GM21360 (cell line): Measurements from ENCODE around the gene ASPN.

ENCODE experiments used
- ATAC-seq: cut with Tn5 transposase; IDR thresholded peaks from one replicate; pipeline ENCODE4 v1.9.1; 2021; ENCODE audit warnings: mild to moderate bottlenecking, moderate library complexity; ENCODE audit not compliant: unreplicated experiment

Gene ASPN

DNA sequence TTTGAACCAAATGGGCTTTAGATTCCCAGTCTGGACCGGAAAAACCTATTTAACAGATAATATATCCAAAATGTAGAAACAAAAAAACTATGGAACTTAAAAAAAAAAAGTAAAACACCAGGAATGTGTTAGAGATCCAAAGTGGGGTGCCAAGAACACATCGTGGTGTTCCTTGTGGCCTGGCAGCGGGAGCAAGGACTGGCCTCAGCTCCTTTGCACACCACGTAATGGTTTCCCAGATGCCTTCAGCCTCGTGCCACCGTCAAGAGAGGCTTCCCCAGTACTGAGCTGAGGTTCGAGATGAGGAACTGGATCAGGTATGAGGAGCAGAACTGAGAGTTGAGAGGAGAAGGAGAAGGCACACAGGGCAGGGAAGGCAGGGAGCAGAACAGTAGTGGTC, 3.5 kb downstream of the ASPN start:
- ATAC-seq, result no peak

DNA sequence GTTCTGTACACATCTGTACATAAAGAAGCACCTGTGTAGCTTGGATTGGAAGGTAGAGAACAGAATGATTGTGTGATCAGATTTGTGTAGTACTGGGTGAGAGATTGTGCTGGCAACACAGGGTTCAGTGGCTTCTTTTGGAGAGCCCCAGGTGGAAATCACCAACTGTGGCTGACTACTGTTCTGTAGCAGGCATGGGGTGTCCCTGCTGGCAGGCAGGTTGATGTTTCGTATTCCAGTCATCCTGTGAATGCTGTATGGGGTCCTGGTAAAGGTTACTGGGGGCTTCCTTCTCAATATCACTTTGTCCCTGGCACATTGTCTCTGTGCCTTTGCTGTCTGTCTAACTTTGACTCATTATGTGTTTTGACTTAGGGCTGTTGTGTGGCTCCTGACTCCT, 5.3 kb downstream of the ASPN start:
- ATAC-seq, result no peak

DNA sequence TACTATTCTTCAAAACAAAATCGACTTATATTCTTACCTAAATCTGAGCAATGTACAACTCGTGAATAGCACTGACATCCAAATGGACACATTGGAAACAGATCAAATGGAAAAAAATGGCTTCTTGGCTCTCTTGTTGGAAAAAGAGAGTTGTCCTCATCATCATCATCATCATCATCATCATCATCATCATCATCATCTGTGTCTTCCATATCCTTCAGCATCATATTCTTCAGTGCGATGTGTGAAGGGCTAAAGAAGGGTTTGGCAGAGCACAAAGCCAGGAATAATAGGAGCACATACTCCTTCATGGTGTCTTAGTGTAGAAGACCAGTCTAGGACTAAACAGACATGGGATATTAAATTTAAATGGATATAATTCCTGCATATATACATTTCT, 7.7 kb downstream of the ASPN start:
- ATAC-seq, result no peak

DNA sequence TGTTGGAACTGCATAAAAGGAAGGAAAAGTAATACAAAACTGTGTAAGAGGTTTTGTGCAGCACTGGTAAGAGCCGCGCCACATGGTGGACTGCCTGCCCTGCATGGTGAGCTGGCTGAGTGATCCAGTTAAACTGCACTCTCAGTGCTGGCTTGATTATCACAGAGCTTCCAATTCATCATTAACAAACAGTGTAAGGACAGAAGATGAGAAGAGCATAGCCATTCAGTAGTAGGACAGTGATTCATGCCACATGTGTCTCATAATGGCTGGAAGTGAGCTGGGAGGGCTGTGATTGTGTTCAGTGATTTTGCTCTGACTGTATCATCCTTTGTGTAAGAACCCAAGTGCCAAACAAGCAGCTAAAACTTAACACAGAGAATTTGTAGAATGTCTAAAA, 14.1 kb downstream of the ASPN start:
- no peak for ATAC-seq

DNA sequence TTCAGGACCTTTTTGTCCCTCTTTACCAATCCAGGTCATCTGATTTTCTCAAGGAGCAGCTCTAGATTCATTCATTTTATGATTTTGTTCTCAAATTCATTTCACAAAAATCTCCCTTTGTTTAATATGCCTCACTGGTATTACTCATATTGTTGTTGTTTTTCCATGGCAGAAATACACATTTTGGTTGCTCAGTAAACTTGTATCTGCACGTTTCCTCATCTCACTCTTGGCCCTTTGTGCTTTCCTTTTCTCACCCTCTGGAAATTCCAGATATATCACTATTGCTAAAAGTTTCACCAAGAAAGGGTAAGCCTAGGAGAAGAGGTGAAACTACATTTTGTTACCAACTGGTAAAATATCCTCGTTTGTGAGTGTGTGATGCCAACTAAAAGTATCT, 14.8 kb downstream of the ASPN start:
- ATAC-seq, result no peak

DNA sequence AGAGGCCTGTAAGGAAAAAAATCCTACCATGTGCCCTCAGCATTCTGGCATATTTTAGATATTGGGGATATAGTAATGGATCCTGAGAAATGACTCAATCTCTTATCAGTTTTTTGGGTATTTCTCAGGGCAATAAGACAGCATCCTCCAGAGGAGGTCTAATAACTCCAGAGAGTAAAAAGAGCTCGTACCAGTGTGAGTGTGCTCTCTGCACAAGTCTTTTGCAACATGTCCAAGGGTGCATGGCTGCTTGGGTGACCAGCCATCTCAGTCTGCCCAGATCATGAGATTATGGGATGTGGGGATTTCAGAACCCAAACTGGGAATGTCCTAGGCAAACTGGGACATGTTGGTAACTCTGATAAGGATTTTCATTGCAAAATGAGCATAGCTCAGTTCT, 15.3 kb downstream of the ASPN start:
- ATAC-seq, result no peak

DNA sequence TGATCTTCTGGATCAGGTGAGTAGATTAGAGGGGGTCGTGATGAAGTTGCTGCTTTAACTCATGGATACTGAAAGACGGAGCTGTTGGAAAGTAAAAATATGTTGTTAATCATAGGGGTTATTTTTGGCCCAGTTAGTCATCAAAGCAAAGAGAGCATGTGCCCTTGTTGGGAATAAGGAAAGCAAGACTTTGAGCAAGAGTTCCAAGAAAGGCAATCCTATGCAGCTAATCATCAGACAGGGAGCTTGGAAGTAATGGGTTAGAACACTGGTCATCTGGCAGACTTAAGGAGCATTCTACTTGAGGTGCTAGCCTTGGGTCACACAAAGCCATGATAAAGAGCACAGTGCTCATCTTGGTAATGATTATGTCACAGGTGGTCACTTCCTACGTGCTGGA, 18.3 kb downstream of the ASPN start:
- ATAC-seq, result no peak

DNA sequence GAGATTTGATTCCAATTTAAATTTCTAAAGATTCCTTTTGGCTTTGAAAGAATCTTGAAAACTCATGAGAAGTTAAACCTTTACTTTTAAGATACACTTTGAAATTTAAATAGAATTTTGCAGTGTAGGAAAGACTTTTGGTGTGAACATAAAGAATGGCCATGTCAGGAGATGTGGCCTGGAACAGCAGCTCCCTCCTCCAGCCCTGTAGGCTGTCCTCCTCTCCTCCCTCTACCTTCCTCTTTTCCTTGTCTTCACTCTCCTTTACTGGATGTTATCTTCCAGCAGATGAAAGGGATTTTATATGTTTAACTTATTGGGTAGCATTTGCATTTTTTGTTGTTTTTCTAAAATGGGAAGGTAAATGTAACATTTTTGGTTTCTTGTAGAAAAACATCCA, 18.9 kb downstream of the ASPN start:
- no peak for ATAC-seq

DNA sequence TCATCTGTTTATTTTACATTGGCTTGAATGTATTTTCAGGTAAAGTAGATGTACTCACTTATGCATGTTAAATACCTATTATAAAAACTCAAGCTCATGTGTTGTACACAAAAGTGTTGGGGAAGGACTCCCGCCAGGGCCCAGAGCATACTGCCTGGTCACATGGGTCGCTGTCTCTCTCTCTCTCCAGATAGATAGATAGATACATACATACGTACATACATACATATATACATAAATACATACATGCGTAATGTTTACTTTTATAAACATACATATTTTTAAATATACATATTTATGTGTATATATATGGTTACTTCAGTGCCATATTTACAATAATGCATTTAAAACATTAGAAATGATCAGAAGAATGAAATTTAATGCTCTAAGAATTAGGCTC, 24.7 kb downstream of the ASPN start:
- no peak for ATAC-seq

DNA sequence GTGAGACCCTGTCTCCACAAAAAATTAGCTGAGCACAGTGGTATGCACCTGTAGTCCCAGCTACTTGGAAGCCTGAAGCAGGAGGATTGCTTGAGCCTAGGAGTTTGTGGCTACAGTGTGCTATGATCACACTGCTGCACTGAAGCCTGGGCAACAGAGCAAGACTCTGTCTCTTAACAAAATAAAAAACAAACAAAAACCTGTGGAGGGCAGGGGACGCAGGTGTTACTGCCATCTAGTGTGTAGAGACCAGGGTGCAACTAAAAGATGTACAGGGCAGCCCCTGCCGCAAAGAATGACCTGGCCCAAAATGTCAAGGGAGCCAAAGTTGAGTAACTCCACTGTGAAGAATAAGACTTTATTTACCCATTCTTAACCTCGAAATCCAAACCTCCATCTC, 27.1 kb downstream of the ASPN start:
- ATAC-seq, result no peak

DNA sequence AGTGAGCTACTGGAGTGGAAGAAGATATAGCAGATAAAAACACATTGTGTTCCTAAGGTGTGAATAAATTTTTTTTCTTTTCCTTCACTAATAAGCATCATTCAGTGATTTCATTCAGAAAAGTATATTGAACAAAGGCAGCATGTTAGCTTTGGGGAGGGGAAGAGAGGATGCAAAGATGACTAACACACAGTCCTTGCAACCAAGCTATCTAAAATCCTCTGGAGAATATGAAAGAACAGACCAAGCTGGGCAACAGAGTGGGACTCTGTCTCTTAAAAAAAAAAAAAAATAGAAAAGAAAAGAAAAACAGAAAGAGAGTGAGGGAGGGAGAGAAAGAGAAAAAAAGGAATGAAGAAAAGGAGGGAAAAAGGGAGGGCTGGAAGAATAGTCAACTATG, 35.8 kb downstream of the ASPN start:
- no peak for ATAC-seq

DNA sequence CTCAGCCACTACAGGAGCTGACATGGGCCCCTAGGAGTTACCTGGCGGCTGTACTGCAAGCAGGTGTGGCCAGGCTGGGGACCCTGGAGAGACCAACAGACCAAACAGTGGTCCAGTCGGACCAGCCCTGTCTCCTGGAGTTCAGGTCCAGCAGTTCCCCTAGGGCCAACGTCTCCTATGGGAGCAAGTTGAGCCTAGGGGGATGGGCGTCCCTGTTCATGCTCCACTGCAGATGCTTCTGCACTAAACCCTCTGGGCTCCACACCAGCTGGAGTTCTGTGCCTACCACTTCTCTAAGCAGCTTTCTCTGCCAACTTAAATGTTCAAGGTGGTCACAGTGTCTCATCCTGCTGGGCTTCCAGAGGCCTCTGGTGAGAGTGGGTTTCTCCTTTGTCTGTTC, 37.5 kb downstream of the ASPN start:
- ATAC-seq, result no peak

DNA sequence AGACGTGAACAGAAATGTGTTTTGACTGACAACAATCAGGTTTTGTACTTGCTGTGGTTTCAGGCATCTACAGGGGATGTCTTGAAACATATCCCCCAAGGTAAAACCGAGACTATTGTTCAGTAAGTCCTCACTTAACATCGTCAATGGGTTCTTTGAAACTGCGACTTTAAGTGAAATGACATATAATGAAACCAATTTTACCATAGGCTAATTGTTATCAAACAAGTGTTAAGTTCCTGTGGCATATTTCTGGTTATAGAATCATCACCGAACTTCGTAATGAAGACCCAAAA, 41.6 kb downstream of the ASPN start:
- ATAC-seq, result no peak

DNA sequence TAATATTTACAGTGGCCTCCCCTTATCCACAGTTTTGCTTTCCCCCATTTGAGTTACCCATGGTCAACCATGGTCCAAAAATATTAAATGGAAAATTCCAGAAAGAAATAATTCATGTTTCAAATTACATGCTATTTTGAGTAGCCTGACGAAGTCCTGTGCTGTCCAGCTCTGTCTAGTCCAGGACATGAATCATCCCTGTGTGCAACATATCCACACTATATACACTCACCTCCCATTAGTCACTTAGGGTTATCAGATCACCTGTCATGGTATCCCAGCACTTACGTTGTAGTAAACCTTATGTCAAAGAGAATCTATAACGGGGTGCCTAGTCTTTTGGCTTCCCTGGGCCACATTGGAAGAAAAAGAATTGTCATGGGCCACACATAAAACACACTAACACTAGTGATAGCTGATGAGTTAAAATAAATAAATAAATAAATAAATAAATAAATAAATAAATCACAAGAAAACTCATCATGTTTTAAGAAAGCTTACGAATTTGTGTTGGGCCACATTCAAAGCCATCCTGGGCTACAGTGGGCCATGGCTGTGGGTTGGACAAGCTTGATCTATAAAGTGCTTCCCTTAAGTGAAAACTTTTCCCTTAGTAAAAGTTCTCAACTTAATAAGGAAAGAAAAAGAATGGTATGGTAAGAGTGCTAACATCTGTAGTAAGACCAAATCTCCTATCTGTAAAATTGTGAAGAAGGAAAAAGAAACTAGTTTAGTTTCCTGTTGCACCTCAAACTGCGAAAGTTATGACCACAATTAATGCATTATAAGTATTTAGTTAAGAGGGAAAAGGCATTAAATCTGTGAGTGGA, 42.2 kb downstream of the ASPN start:
- ATAC-seq, result no peak

DNA sequence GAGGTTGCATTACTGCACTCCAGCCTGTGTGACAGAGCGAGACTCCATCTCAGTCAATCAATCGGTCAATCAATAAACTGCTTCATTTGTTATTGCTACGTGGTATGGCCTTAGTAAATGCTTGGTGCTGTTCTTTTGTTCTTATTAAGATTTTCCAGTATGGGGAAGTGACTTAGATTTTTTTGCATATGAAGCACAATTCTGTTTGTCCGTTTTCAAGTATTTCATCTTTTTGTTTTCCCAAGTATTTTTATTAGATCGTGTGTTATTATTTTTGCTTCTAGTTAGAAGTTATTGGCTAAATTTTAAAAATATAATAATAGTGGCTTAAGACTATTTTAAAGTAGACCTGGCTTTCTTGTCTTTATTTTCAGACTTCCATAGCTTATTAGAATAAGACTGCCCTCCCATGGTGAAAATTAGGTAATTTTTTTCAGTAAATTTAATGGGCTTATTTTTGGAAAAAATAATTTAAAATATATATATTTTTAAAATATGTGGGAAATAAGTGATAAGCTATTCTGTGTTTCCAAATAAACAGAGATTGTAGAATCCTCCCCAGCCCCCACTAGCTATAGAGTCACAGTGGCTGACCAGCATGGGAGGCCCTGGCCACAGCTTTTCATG, 43.3 kb downstream of the ASPN start:
- no peak for ATAC-seq

DNA sequence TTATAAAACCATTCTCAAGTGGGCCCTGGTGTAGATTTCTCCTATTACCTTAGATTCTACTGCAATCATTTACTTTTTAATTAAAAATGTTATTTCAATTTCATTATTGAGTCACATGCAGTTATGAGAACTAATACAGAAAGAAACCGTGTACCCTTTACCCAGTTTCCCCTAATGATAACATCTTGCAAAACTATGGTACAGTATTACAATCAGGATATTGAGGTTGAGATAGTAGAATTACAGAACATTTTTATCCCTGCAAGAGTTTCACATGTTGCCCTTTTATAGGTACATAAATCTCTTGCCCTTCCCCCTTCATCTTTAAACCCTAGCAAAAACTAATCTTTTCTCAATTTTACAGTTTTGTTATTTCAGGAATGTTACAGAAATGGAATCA, 47.0 kb downstream of the ASPN start:
- ATAC-seq, result no peak

DNA sequence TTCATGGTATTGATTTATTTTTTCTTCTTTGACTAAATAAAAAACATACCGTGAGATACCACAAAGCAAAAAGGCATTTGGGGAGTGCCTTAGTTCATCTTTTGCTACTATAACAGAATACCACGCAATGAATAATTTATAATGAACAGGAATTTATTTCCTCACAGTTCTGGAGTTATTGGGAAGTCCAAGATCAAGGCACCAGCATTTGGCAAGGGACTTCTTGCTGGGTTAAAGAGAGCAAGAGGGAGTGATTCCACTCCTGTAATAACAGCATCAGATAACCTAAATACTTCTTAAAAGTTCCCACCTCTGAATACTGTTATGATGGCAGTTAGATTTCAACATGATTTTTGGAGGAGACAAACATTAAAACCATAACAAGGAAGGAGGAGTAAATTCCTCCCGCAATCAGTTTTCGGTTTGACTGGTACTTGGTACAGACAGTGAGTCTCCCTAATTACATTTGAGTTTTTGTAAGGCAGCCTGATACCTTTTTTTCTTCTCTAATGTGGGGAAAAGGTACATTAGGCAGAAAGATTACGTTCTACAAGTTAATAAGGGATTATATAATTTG, 49.2 kb downstream of the ASPN start:
- ATAC-seq, result no peak

DNA sequence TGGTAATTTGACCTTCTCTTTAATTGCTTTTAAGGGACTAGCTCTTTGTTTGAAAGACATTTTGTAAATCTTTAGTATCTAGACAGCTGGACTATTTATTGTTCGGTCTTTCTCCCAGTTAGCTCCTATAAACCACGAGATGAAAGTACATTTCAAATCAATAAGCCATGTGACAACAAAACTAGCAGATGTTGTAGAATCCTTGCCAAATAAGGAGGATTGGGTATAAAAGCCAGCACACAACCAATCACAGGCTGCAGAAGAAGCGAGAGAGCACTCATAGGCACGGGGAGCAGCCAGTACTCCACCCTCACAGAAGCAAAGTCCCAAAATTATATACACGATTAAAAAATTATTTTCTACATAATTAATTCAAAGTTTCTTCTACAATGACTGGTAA, 50.0 kb downstream of the ASPN start:
- no peak for ATAC-seq

DNA sequence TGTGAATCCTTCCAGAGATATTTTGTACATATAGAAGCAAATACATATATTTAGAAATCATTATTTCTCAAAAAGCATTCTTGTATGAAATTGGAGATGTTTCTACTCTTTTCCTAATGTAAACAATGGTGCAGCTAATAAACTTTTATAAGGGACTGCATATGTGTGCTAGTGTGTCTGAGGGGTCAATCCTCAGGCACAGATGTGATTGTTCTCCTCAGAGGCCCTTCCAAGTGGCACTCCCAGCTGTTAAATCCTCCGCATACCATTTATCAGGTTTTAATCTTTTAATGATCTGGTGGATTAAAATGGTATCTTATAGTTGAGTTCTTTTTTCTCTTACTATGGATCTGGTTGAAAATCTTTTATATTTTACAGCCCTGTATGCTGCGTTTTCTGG, 52.5 kb downstream of the ASPN start:
- no peak for ATAC-seq

DNA sequence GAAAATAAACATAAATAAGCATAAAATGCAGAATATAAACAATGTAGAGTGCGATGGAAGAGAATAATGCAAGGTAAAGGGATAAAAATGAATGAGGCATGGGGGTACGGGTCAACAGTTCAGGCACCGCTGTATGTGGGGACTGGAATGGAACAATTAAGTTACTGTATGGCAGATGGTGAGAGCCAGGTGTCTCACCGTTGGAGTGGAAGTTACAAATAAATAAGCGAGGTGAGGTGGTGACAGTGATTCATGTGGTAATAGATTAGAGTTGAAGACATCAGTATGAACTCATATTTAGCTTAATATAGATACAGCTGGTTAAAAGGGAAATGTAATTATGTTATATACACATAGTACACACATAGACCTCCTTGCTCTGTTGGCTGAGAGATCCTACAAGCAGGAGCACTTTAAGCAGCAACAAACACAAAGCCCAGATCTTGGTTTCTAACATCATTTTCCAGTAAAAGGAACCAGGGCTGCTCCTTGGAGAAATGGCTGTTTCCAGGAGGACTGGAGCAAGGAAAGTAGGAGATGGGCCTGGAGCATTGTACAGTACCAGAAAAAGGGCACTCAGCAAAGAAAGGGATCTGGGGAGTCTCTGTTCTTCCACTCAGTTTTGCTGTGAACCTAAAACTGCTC, 55.7 kb downstream of the ASPN start:
- ATAC-seq, result no peak

DNA sequence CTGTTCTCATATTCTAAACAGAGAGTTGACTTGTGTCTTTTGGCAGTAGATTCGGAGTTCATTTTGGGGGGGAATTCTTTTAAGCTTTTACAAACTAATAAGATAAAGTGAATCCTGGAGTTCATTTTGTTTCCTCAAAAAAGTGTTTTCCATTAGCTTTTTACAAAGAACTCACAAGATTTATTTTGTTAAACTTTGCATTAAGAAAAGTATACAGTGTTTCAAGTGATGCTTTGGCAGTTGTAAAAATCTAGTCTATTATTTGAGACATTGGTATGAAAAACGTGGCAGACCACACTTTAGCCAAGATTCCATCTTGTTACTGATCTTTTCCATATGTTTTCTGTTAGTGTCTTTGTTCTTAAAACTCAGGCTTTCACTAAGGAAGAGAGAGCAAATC, 56.8 kb downstream of the ASPN start:
- no peak for ATAC-seq

DNA sequence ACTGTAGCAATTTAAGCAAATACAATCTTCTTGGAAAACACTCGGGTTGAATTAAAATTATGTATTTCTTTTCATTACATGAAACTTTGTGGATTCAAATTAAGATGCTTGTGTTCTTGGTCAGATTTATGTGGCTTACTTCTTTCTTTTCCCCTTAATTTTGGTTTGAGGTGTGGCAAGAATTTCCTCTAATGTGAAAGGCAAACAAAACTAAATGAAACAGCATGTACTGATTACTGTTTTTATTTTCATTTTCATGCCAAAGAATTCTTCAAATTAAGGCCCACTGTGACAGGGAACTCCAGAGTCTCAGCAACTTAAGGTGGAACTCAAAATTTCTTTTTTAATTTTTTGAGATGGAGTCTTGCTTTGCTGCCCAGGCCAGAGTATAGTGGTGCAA, 58.0 kb downstream of the ASPN start, which contains the start of gene OMD:
Gene OMD (minus strand): TSS at position 132 of the 400 bp plus-strand sequence. CDS start 6,913 bp downstream, outside the sequence.
- ATAC-seq, result no peak
